H9 (cell line): ENCODE data around the gene ERCC2. TPM values are rescaled to one million over a fixed set of nuclear protein-coding genes. Genes with fewer than 3 reads are reported as not detected.
A peak's percentile ranks its signal among the peaks of the same experiment; 100 is the strongest.

Source experiments
- DNase-seq: peaks from one replicate; pipeline ENCODE4 v3.0.0-alpha.2; 2017
- H2AFZ ChIP-seq: one replicate; pipeline ENCODE4 v1.6.1; 2013; ENCODE audit warnings: mild to moderate bottlenecking, low read length, control low read depth, moderate library complexity
- H2AK5ac ChIP-seq: 2 replicates; pipeline ENCODE4 v1.6.1; 2013; ENCODE audit warnings: low read length, control low read depth, mixed read lengths; ENCODE audit not compliant: insufficient read length
- H2BK120ac ChIP-seq: one replicate; pipeline ENCODE4 v1.6.1; 2013; ENCODE audit warnings: low read depth, mild to moderate bottlenecking, low read length, control low read depth, inconsistent platforms; ENCODE audit not compliant: poor library complexity, severe bottlenecking
- H2BK12ac ChIP-seq: 2 replicates; pipeline ENCODE4 v1.6.1; 2013; ENCODE audit warnings: low read length, control low read depth, mixed read lengths, low read depth; ENCODE audit not compliant: insufficient read length
- H2BK15ac ChIP-seq: 2 replicates; pipeline ENCODE4 v1.6.1; 2013; ENCODE audit warnings: low read depth, low read length, control low read depth
- H2BK20ac ChIP-seq: one replicate; pipeline ENCODE4 v1.6.1; 2013; ENCODE audit warnings: low read depth, mild to moderate bottlenecking, low read length, control low read depth, inconsistent platforms; ENCODE audit not compliant: poor library complexity, severe bottlenecking
- H2BK5ac ChIP-seq: 2 replicates; pipeline ENCODE4 v1.6.1; 2013; ENCODE audit warnings: low read length, control low read depth, mixed read lengths; ENCODE audit not compliant: insufficient read length
- H3K14ac ChIP-seq: 2 replicates; pipeline ENCODE4 v1.6.1; 2013; ENCODE audit warnings: low read length, control low read depth; ENCODE audit not compliant: insufficient read depth
- H3K18ac ChIP-seq: 2 replicates; pipeline ENCODE4 v1.6.1; 2013; ENCODE audit warnings: low read depth, mild to moderate bottlenecking, mixed read lengths, low read length, control low read depth; ENCODE audit not compliant: insufficient read length
- H3K23ac ChIP-seq: 2 replicates; pipeline ENCODE4 v1.6.1; 2013; ENCODE audit warnings: low read length, control low read depth, mixed read lengths, low read depth; ENCODE audit not compliant: insufficient read length
- H3K23me2 ChIP-seq: 2 replicates; pipeline ENCODE4 v1.6.1; 2013; ENCODE audit warnings: low read depth, mild to moderate bottlenecking, mixed read lengths, low read length, control low read depth; ENCODE audit not compliant: insufficient read length, poor library complexity, severe bottlenecking
- H3K27ac ChIP-seq: 2 replicates; pipeline ENCODE4 v1.5.1; 2013; ENCODE audit warnings: low read length, control low read depth, mixed read lengths, low read depth; ENCODE audit not compliant: insufficient read length
- H3K27me3 ChIP-seq: 2 replicates; pipeline ENCODE4 v1.6.1; 2013; ENCODE audit warnings: low read length, control low read depth, inconsistent platforms; ENCODE audit not compliant: insufficient read depth
- H3K4ac ChIP-seq: 2 replicates; pipeline ENCODE4 v1.6.1; 2013; ENCODE audit warnings: low read depth, mild to moderate bottlenecking, control low read depth, inconsistent platforms, low read length, moderate library complexity
- H3K4me1 ChIP-seq: 2 replicates; pipeline ENCODE4 v1.6.1; 2013; ENCODE audit warnings: low read length, control low read depth, inconsistent platforms; ENCODE audit not compliant: insufficient read depth
- H3K4me2 ChIP-seq: 2 replicates; pipeline ENCODE4 v1.6.1; 2013; ENCODE audit warnings: low read length, control low read depth, mixed read lengths; ENCODE audit not compliant: insufficient read length, insufficient read depth
- H3K56ac ChIP-seq: 2 replicates; pipeline ENCODE4 v1.6.1; 2013; ENCODE audit warnings: low read depth, mild to moderate bottlenecking, mixed read lengths, low read length, control low read depth; ENCODE audit not compliant: insufficient read length
- H3K79me1 ChIP-seq: 2 replicates; pipeline ENCODE4 v1.6.1; 2013; ENCODE audit warnings: low read depth, mild to moderate bottlenecking, moderate library complexity, low read length, control low read depth, inconsistent platforms; ENCODE audit not compliant: insufficient read depth, poor library complexity, severe bottlenecking
- H3K79me2 ChIP-seq: 2 replicates; pipeline ENCODE4 v1.6.1; 2013; ENCODE audit warnings: low read length, control low read depth, inconsistent platforms; ENCODE audit not compliant: insufficient read depth
- H3K9ac ChIP-seq: 2 replicates; pipeline ENCODE4 v1.6.1; 2013; ENCODE audit warnings: low read length, control low read depth, mixed read lengths; ENCODE audit not compliant: insufficient read length; ENCODE audit errors: extremely low read depth
- H3K9me3 ChIP-seq: one replicate; pipeline ENCODE4 v1.6.1; 2013; ENCODE audit warnings: low read depth, low read length, inconsistent platforms; ENCODE audit not compliant: control insufficient read depth
- H3T11ph ChIP-seq: one replicate; pipeline ENCODE4 v1.6.1; 2013; ENCODE audit warnings: mild to moderate bottlenecking, low read length, control low read depth, inconsistent platforms
- H4K20me1 ChIP-seq: one replicate; pipeline ENCODE4 v1.6.1; 2013; ENCODE audit not compliant: control insufficient read depth, insufficient read length, insufficient read depth
- H4K5ac ChIP-seq: 2 replicates; pipeline ENCODE4 v1.6.1; 2013; ENCODE audit warnings: low read depth, mild to moderate bottlenecking, mixed read lengths, low read length, control low read depth; ENCODE audit not compliant: insufficient read length
- H4K8ac ChIP-seq: replicated peaks from 2 replicates; pipeline ENCODE4 v1.6.1; 2013; ENCODE audit warnings: low read length, control low read depth, mixed read lengths, low read depth; ENCODE audit not compliant: insufficient read length
- H4K91ac ChIP-seq: 2 replicates; pipeline ENCODE4 v1.6.1; 2013; ENCODE audit warnings: low read depth, mild to moderate bottlenecking, moderate library complexity, mixed read lengths, low read length, control low read depth; ENCODE audit not compliant: insufficient read length
- H3K27ac Mint-ChIP-seq, 3 experiments: 2 replicates in 2 of 3; 3 replicates in 1 of 3; pipeline ENCODE4 v1.8.0; 2020 to 2021; ENCODE audit warnings: mixed read lengths in 3 of 3, mild to moderate bottlenecking in 1 of 3, moderate library complexity in 1 of 3
- H3K27me3 Mint-ChIP-seq: 2 replicates; pipeline ENCODE4 v1.8.0; 2021; ENCODE audit warnings: low read depth, mild to moderate bottlenecking, moderate library complexity, mixed read lengths
- H3K36me3 Mint-ChIP-seq, 3 experiments: 2 replicates in 2 of 3; 3 replicates in 1 of 3; pipeline ENCODE4 v1.8.0; 2020 to 2021; ENCODE audit warnings: low read depth in 3 of 3, mixed read lengths in 3 of 3; ENCODE audit not compliant: insufficient read depth in 1 of 3
- H3K4me1 Mint-ChIP-seq, 2 experiments: 2 replicates each; pipeline ENCODE4 v1.8.0; 2020; ENCODE audit warnings: mixed read lengths in 2 of 2
- H3K4me3 Mint-ChIP-seq, 2 experiments: 2 replicates in 1 of 2; 3 replicates in 1 of 2; pipeline ENCODE4 v1.8.0; 2020 to 2021; ENCODE audit warnings: mild to moderate bottlenecking in 2 of 2, mixed read lengths in 2 of 2, moderate library complexity in 1 of 2
- H3K9me3 Mint-ChIP-seq, 2 experiments: 2 replicates in 1 of 2; 3 replicates in 1 of 2; pipeline ENCODE4 v1.8.0; 2020; ENCODE audit warnings: mild to moderate bottlenecking in 2 of 2, mixed read lengths in 2 of 2, moderate library complexity in 1 of 2
- WGBS: extraction: QIAGEN DNeasy Blood & Tissue Kit; methylation state at CpG from one replicate; pipeline ENCODE4 v1.1.7; 2013; ENCODE audit warnings: missing lambda C conversion rate, low lambda C conversion rate, mixed read lengths; ENCODE audit not compliant: insufficient read length; ENCODE audit errors: extremely low coverage; 5-methylcytosine and 5-hydroxymethylcytosine counted together
- total RNA-seq: library from RNA; stranded (reverse); gene quantifications from 2 replicates; pipeline ENCODE4 v1.2.1, GENCODE V29; 2021
- TF ChIP-seq, protein P1 (sequence below): fragments of 200-600 bp; sonication (generic); conservative IDR thresholded peaks from 3 replicates; pipeline ENCODE4 v1.8.0; 2021; ENCODE audit warnings: antibody characterized with exemption, mild to moderate bottlenecking

Gene ERCC2
- total RNA-seq, 1 experiment from 2014 or later: 98.7 TPM

DNA sequence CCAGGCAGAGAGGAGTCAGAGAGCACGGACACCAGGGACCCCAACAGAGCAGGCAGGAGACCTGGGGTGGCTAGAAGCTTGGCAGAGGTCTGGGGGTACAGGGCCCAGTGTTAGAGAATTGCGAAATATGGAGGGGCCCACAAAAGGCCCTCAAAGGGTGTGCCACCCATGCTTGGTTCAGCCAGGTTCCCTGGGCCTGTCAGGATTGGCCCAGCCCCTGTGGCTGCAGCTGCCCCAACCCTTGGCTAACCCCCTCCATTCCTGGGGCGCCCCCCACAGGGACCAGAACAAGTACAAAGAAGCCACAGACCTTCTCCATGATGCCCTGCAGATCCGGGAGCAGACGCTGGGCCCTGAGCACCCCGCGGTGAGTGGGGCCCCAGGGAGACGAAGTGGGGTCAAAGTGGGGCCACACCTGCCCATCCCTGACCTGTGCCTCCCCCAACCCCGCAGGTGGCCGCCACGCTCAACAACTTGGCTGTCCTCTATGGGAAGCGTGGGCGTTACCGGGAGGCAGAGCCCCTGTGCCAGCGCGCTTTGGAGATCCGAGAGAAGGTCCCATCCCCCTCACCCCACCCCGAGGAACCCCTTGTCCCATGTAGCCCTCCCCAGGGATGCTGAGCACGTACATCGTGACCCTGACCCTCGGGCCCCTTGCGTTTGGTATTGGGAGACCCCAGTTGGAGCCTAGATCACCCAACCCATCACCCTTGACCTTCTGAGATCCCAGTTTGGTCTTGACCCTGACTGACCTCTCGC is 21.8 kb downstream of the ERCC2 start:
- Histone ChIP-seq H3T11ph (no peak overlapping the region), H3K23ac (no peak overlapping the region), H4K20me1 (peaks cover 2% of the 10 kb centered on the region), H3K4ac (no peak overlapping the region), H2BK15ac (no peak overlapping the region), H4K5ac (no peak overlapping the region), H2BK20ac (no peak overlapping the region), H3K18ac (no peak overlapping the region), H3K79me1 (no peaks in the 10 kb centered on the region), H3K27me3 (no peaks in the 10 kb centered on the region), H3K9me3 (no peaks in the 10 kb centered on the region), H3K9ac (no peak overlapping the region), H4K91ac (no peak overlapping the region), H2BK120ac (no peak overlapping the region), H4K8ac (no peak overlapping the region), H3K14ac (no peak overlapping the region), H2AK5ac (no peak overlapping the region), H3K4me1 (no peaks in the 10 kb centered on the region), H2BK12ac (no peak overlapping the region), H2BK5ac (no peak overlapping the region), H3K27ac (no peak overlapping the region), H3K56ac (no peak overlapping the region), H3K23me2 (no peaks in the 10 kb centered on the region), H3K4me2 (no peak overlapping the region), H3K79me2 (no peaks in the 10 kb centered on the region), H2AFZ (no peak overlapping the region)
- Mint-ChIP-seq H3K4me1 (peaks cover 8 to 20% of the 10 kb centered on the region in 2 experiments; a peak in 3 of 4 replicates), H3K36me3 (peaks cover 21 to 46% (median 40%) of the 10 kb centered on the region in 3 experiments; a peak in 6 of 7 replicates), H3K27ac (peak overlapping the region in 1 of 3 experiments; percentile 37; a peak in 1 of 7 replicates), H3K4me3 (peak overlapping the region in 1 of 2 experiments; percentile 39; a peak in 2 of 5 replicates), H3K9me3 (no peaks in the 10 kb centered on the region), H3K27me3 (peaks cover 2% of the 10 kb centered on the region)
- DNase-seq: no peak
- no CpG with 5 or more reads among the region's 23 CpGs for WGBS
- TF ChIP-seq, protein P1, sequence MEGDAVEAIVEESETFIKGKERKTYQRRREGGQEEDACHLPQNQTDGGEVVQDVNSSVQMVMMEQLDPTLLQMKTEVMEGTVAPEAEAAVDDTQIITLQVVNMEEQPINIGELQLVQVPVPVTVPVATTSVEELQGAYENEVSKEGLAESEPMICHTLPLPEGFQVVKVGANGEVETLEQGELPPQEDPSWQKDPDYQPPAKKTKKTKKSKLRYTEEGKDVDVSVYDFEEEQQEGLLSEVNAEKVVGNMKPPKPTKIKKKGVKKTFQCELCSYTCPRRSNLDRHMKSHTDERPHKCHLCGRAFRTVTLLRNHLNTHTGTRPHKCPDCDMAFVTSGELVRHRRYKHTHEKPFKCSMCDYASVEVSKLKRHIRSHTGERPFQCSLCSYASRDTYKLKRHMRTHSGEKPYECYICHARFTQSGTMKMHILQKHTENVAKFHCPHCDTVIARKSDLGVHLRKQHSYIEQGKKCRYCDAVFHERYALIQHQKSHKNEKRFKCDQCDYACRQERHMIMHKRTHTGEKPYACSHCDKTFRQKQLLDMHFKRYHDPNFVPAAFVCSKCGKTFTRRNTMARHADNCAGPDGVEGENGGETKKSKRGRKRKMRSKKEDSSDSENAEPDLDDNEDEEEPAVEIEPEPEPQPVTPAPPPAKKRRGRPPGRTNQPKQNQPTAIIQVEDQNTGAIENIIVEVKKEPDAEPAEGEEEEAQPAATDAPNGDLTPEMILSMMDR: no peak
